ENCODE data around the gene NGRN.

Gene NGRN

GRCh38 chr15:90320885-90321278 is 55.4 kb downstream of the NGRN start:
- TF ChIP-seq CTCF (IDR thresholded peaks at IDR 0.05; ENCODE audit: unreplicated experiment in 3 of 3), result no peak
- no peaks in the 10 kb centered on the region for H3K9me3 Mint-ChIP-seq

More at GRCh38 chr15:90320885-90321278, 55.4 kb downstream of the NGRN start:
- no peaks in the 10 kb centered on the region for H3K36me3 Mint-ChIP-seq (ENCODE audit: low read depth)
- H3K4me3 Mint-ChIP-seq, result no peak overlapping the region
- peaks cover 20% of the 10 kb centered on the region for H3K4me1 Mint-ChIP-seq
- no peak overlapping the region for H3K27ac Mint-ChIP-seq
- H3K27me3 Mint-ChIP-seq (ENCODE audit: low read depth), result no peaks in the 10 kb centered on the region
